GM12878 (cell line): ENCODE results near the gene MARCHF6. TPM values are rescaled to one million over a fixed set of nuclear protein-coding genes. Genes with fewer than 3 reads are reported as not detected.

Experiments
- ATAC-seq: fragments of 200-7000 bp; cut with Tn5 transposase; 3 replicates; pipeline ENCODE4 v1.9.1; 2020; ENCODE audit warnings: mild to moderate bottlenecking, moderate library complexity
- BruUV-seq: library from RNA; stranded (reverse); fragments of 400-500 nt; replicated peaks from 2 replicates; lab custom pipeline; 2021; lab: Mats Ljungman, UMichigan
- CTCF ChIA-PET: fragments of 300-600 bp; sonication (Branson Sonifier 250); formaldehyde crosslinking; extraction: SDS; loops from one replicate; lab custom pipeline; 2021; ENCODE audit warnings: inconsistent platforms; lab: Yijun Ruan, JAX
- POLR2A ChIA-PET: fragments of 350-600 bp; formaldehyde crosslinking; extraction: SDS; loops from one replicate; lab custom pipeline; 2021; ENCODE audit warnings: inconsistent platforms; lab: Charles Lee
- RAD21 ChIA-PET: fragments of 300-600 bp; sonication (Branson Sonifier 250); formaldehyde crosslinking; loops from one replicate; lab custom pipeline; 2023; ENCODE audit warnings: antibody characterized with exemption; ENCODE audit not compliant: unreplicated experiment; lab: Charles Lee
- SMC1A ChIA-PET: fragments of 300-600 bp; sonication (Branson Sonifier 250); formaldehyde crosslinking; loops from one replicate; lab custom pipeline; 2023; ENCODE audit not compliant: unreplicated experiment, uncharacterized antibody; lab: Charles Lee
- DNase-seq: peaks from one replicate; pipeline ENCODE4 v3.0.0-alpha.2; 2011; ENCODE audit warnings: low read depth, low spot score
- FAIRE-seq: peaks from 3 replicates; lab custom pipeline; 2011; peaks lifted over from hg19 to GRCh38; lab: Jason Lieb, UNC
- H2AFZ ChIP-seq: 2 replicates; pipeline ENCODE4 v1.6.0; 2011; ENCODE audit warnings: low read depth, low read length, control low read depth; ENCODE audit not compliant: control insufficient read depth
- H3K27ac ChIP-seq: 2 replicates; pipeline ENCODE4 v1.5.1; 2011; ENCODE audit warnings: control low read depth; ENCODE audit not compliant: control insufficient read depth, insufficient read depth
- H3K27me3 ChIP-seq, 2 experiments: replicated peaks in 1 of 2; 2 replicates each; pipeline versions ENCODE4 v1.6.0 to v1.6.1; 2011; ENCODE audit warnings: low read length in 1 of 2; ENCODE audit not compliant: control insufficient read depth in 2 of 2, insufficient read depth in 2 of 2
- H3K36me3 ChIP-seq, 2 experiments: 2 replicates each; pipeline ENCODE4 v1.5.1; 2011; ENCODE audit warnings: low read length in 1 of 2; ENCODE audit not compliant: control insufficient read depth in 2 of 2, insufficient read depth in 2 of 2
- H3K4me1 ChIP-seq: 2 replicates; pipeline ENCODE4 v1.6.1; 2011; ENCODE audit warnings: mild to moderate bottlenecking, low read length, moderate library complexity, mixed read lengths; ENCODE audit not compliant: control insufficient read depth, insufficient read depth
- H3K4me2 ChIP-seq: 2 replicates; pipeline ENCODE4 v1.6.0; 2011; ENCODE audit warnings: control low read depth; ENCODE audit not compliant: control insufficient read depth, insufficient read depth
- H3K4me3 ChIP-seq: fragments of 200-600 bp; sonication (generic); 2 replicates; pipeline ENCODE4 v1.5.1; 2016
- H3K79me2 ChIP-seq: 2 replicates; pipeline ENCODE4 v1.6.0; 2011; ENCODE audit warnings: low read length; ENCODE audit not compliant: control insufficient read depth, insufficient read depth
- H3K9ac ChIP-seq: 2 replicates; pipeline ENCODE4 v1.8.0; 2011; ENCODE audit warnings: low read length, control low read depth, mixed read lengths; ENCODE audit not compliant: control insufficient read depth, insufficient read depth
- H3K9me3 ChIP-seq: replicated peaks from 3 replicates; pipeline ENCODE4 v1.5.1; 2011; ENCODE audit warnings: mild to moderate bottlenecking, low read length; ENCODE audit not compliant: control insufficient read depth, insufficient read depth
- H4K20me1 ChIP-seq: 2 replicates; pipeline ENCODE4 v1.6.0; 2011; ENCODE audit not compliant: control insufficient read depth, insufficient read depth
- ESRRA ChIP-seq: IDR thresholded peaks from 2 replicates; pipeline ENCODE4 v1.6.1; 2012; ENCODE audit warnings: mild to moderate bottlenecking, low read length, improper control_type of control experiment
- IKZF1 ChIP-seq: fragments of 450-650 bp; conservative IDR thresholded peaks from 2 replicates; pipeline ENCODE4 v1.6.1; 2017; ENCODE audit warnings: antibody characterized with exemption, mild to moderate bottlenecking
- KAT2A ChIP-seq: conservative IDR thresholded peaks from 2 replicates; pipeline ENCODE4 v1.6.1; 2011; ENCODE audit warnings: low read depth, low read length; ENCODE audit not compliant: control insufficient read depth
- NFXL1 ChIP-seq: fragments of 450-650 bp; IDR thresholded peaks from 2 replicates; pipeline ENCODE4 v1.6.1; 2017; ENCODE audit warnings: antibody characterized with exemption, mild to moderate bottlenecking, borderline replicate concordance
- REST ChIP-seq: IDR thresholded peaks from 2 replicates; pipeline ENCODE4 v1.6.1; 2012; ENCODE audit warnings: mild to moderate bottlenecking, low read depth, low read length
- ZBED1 ChIP-seq: IDR thresholded peaks from 2 replicates; pipeline ENCODE4 v1.6.1; 2016; ENCODE audit warnings: borderline replicate concordance
- WGBS: methylation state at CpG from one replicate; pipeline ENCODE4 v1.1.6; 2016; ENCODE audit warnings: low lambda C conversion rate; ENCODE audit not compliant: insufficient replicate concordance, insufficient coverage; ENCODE audit errors: missing lambda C conversion rate; 5-methylcytosine and 5-hydroxymethylcytosine counted together
- in situ Hi-C: fragments of 300-500 bp; cut with MboI; formaldehyde crosslinking; loops from 9 replicates; pipeline ENCODE4 v1.14.3; 2018; ENCODE audit warnings: mixed read lengths
- intact Hi-C: fragments of 100-400 bp; cut with micrococcal nuclease; formaldehyde crosslinking; loops from one replicate; pipeline ENCODE4 v1.14.2; 2022; ENCODE audit not compliant: unreplicated experiment
- polyA plus RNA-seq, 11 experiments: library from polyadenylated mRNA; depleted of rRNA in 4 of 11; unstranded in 6 of 11; stranded (reverse) in 5 of 11; fragments of >200 nt; fragmentation: Nextera tagmentation in 4 of 11; fragmentation: Illumina TruSeq in 1 of 11; extraction: Ambion mirVana in 4 of 11; extraction: Trizol in 1 of 11; gene quantifications; 1 replicate in 1 of 11; 2 replicates in 10 of 11; pipeline versions ENCODE4 v1.2.1 to v1.2.3, GENCODE V29; 2011 to 2016; ENCODE audit warnings: inconsistent platforms in 2 of 11, missing spikeins in 2 of 11, low read depth in 1 of 11
- total RNA-seq, 4 experiments: library from RNA; depleted of rRNA in 3 of 4; stranded (reverse); fragments of >200 nt in 3 of 4; fragmentation: Illumina TruSeq in 1 of 4; extraction: Trizol in 1 of 4; gene quantifications; 2 replicates each; pipeline versions ENCODE4 v1.2.1 to v1.2.3, GENCODE V29; 2013 to 2021

MARCHF6 gene
- total and polyA plus RNA-seq, 10 of the 15 experiments (the other 5 are each of a cell fraction or from before 2014, with no cell fraction given): 39.1 to 172 (median 61.0) TPM

GRCh38 chr5:10321882-10322281 lies 31.6 kb upstream of the MARCHF6 start:
- Histone ChIP-seq H3K27ac (no peak overlapping the region), H2AFZ (no peak overlapping the region), H3K79me2 (no peaks in the 10 kb centered on the region), H3K27me3 (no peaks in the 10 kb centered on the region), H3K9me3 (no peaks in the 10 kb centered on the region; the same call in 2 of the 3 replicates), H3K36me3 (no peaks in the 10 kb centered on the region), H4K20me1 (no peaks in the 10 kb centered on the region), H3K4me3 (no peak overlapping the region), H3K9ac (no peak overlapping the region), H3K4me1 (no peaks in the 10 kb centered on the region), H3K4me2 (no peak overlapping the region)
- ChIA-PET CTCF (no interaction called here), SMC1A (no interaction called here), POLR2A (no interaction called here), RAD21 (no interaction called here)
- DNase-seq (no peak), ATAC-seq (no peak), FAIRE-seq (no peak)
- BruUV-seq: no TSS peak
- in situ Hi-C loops (no loop called here), intact Hi-C loops (no loop called here)
- 63% methylated on average over 9 of the region's 9 CpGs for WGBS
- no peak for TF ChIP-seq ZBED1
- TF ChIP-seq NFXL1: no peak
- TF ChIP-seq KAT2A: no peak
- no peak for TF ChIP-seq IKZF1
- TF ChIP-seq ESRRA: no peak
- TF ChIP-seq REST: no peak
- TF ChIP-seq, all 136 proteins: peak for 0
